Measurements from ENCODE around the gene ZNF629.

DNA sequence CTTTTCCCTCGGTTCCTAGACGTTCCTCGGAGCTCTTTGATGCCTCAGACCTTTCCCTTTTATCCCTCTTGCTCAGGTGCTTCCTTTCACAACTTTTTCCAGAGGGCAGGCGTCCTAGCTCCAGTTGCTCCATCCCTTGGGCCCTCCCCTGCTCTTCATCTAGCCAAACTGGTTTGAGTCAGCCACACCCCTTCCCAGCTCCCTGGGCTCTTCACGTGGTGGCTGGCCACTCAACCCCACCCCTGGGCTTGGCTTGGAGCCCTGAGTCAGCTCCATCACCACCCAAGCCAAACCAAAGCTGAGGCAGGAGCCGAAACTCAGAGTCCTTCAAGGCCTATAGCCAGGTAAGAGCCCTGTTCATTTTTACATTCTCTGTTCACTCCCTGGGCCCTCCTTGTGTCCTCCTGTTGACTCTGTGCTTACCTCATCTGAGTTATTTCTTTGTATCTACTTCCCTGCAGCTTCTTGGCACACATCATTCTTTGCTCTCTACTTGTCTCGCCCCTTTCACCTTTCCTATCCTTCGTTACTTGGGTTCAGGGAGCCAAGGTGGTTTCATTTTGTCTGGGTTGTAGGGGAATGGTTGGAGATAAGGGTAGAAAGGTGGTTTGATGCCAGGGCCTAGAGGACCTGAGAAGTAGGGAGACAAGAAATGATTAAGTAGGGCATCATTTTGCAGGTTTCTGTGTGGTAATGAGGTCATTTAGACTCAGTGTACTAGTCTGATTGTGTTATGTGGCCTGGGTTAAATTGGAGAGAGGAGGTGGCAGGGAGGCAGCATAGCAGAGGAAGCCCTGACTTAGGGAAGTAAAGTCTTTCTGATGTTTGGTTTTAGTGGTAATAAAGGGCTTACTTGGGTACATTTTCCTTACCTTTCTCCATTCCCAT, 46.4 kb downstream of the ZNF629 start:
- TF ChIP-seq, protein P1, sequence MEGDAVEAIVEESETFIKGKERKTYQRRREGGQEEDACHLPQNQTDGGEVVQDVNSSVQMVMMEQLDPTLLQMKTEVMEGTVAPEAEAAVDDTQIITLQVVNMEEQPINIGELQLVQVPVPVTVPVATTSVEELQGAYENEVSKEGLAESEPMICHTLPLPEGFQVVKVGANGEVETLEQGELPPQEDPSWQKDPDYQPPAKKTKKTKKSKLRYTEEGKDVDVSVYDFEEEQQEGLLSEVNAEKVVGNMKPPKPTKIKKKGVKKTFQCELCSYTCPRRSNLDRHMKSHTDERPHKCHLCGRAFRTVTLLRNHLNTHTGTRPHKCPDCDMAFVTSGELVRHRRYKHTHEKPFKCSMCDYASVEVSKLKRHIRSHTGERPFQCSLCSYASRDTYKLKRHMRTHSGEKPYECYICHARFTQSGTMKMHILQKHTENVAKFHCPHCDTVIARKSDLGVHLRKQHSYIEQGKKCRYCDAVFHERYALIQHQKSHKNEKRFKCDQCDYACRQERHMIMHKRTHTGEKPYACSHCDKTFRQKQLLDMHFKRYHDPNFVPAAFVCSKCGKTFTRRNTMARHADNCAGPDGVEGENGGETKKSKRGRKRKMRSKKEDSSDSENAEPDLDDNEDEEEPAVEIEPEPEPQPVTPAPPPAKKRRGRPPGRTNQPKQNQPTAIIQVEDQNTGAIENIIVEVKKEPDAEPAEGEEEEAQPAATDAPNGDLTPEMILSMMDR (conservative IDR thresholded peaks at IDR 0.05), result no peak
- no peak for TF ChIP-seq ZFX (IDR thresholded peaks at IDR 0.05)

Data from C4-2B (cell line).